K562 (cell line): ENCODE measurements around the gene DNM1. TPM values are rescaled to one million over a fixed set of nuclear protein-coding genes. Genes with fewer than 3 reads are reported as not detected.

ENCODE experiments used
- CBX3 ChIP-seq, 2 experiments: IDR thresholded peaks; 1 replicate in 1 of 2; 2 replicates in 1 of 2; pipeline ENCODE4 v1.6.1; 2012; ENCODE audit warnings: inconsistent platforms in 2 of 2, low read length in 2 of 2, borderline replicate concordance in 1 of 2, control low read depth in 1 of 2
- CCAR2 ChIP-seq: fragments of 200-400 bp; formaldehyde crosslinking; IDR thresholded peaks from 2 replicates; pipeline ENCODE4 v1.6.1; 2017; ENCODE audit warnings: mild to moderate bottlenecking, low read depth, low read length
- CREB3 ChIP-seq: fragments of 450-650 bp; conservative IDR thresholded peaks from 2 replicates; pipeline ENCODE4 v1.6.1; 2016; ENCODE audit warnings: missing genetic modification characterization, low read depth, mild to moderate bottlenecking, missing compliant biosample characterization, moderate library complexity
- CTCFL ChIP-seq: IDR thresholded peaks from 2 replicates; pipeline ENCODE4 v1.6.1; 2011; ENCODE audit warnings: borderline replicate concordance, low read depth, mild to moderate bottlenecking, moderate library complexity, low read length; ENCODE audit not compliant: insufficient read depth, poor library complexity, severe bottlenecking
- GTF2F1 ChIP-seq: IDR thresholded peaks from 2 replicates; pipeline ENCODE4 v1.6.1; 2011; ENCODE audit warnings: low read depth, low read length, improper control_type of control experiment
- HDAC1 ChIP-seq, 2 experiments: fragments of 450-650 bp; IDR thresholded peaks; 2 replicates each; pipeline ENCODE4 v1.6.1; 2016 to 2017; ENCODE audit warnings: inconsistent platforms in 1 of 2, mild to moderate bottlenecking in 1 of 2, moderate library complexity in 1 of 2
- ILF3 ChIP-seq: fragments of 450-650 bp; IDR thresholded peaks from 2 replicates; pipeline ENCODE4 v1.6.1; 2018; ENCODE audit warnings: antibody characterized with exemption, mild to moderate bottlenecking, moderate library complexity, borderline replicate concordance
- MEF2A ChIP-seq: IDR thresholded peaks from 2 replicates; pipeline ENCODE4 v1.6.1; 2011; ENCODE audit warnings: low read depth, mild to moderate bottlenecking, low read length, moderate library complexity; ENCODE audit not compliant: control insufficient read depth
- PBX2 ChIP-seq, 2 experiments: IDR thresholded peaks in 1 of 2; conservative IDR thresholded peaks in 1 of 2; 2 replicates each; pipeline ENCODE4 v1.6.1; 2016; ENCODE audit warnings: low read depth in 2 of 2, mild to moderate bottlenecking in 1 of 2, missing compliant biosample characterization in 1 of 2, missing genetic modification characterization in 1 of 2, moderate library complexity in 1 of 2
- ZNF609 ChIP-seq: sonication (generic); formaldehyde crosslinking; IDR thresholded peaks from 2 replicates; pipeline ENCODE4 v1.8.1; 2023; ENCODE audit warnings: missing genetic modification reagents, mild to moderate bottlenecking, borderline replicate concordance
- polyA plus RNA-seq, 8 experiments: library from polyadenylated mRNA; depleted of rRNA in 4 of 8; stranded (reverse) in 5 of 8; unstranded in 3 of 8; fragments of >200 nt; fragmentation: Nextera tagmentation in 2 of 8; fragmentation: Illumina TruSeq in 1 of 8; extraction: Ambion mirVana in 2 of 8; extraction: Trizol in 1 of 8; gene quantifications; 2 replicates each; pipeline versions ENCODE4 v1.2.1 to v1.2.3, GENCODE V29; 2011 to 2014; ENCODE audit warnings: inconsistent platforms in 1 of 8, missing spikeins in 1 of 8
- total RNA-seq, 7 experiments: library from RNA; depleted of rRNA in 6 of 7; stranded (reverse); fragments of >200 nt in 6 of 7; fragmentation: Illumina TruSeq in 2 of 7; extraction: Trizol in 2 of 7; gene quantifications; 2 replicates each; pipeline versions ENCODE4 v1.2.1 to v1.2.3, GENCODE V29; 2011 to 2021; ENCODE audit warnings: low replicate concordance in 1 of 7

Gene DNM1
- total and polyA plus RNA-seq, 9 of the 15 experiments (the other 6 are each of a cell fraction or from before 2014, with no cell fraction given) = 0.39 to 23.1 (median 9.1) TPM

- TF ChIP-seq ZNF609 (CRISPR knock-in tag) = no peak
- no peak for TF ChIP-seq MEF2A
- TF ChIP-seq CBX3 (IDR thresholded peaks at IDR 0.05; ENCODE audit: borderline replicate concordance in 1 of 2, low read length in 2 of 2) = no peak; a peak in 2 of 3 replicates
- TF ChIP-seq HDAC1 (IDR thresholded peaks at IDR 0.05) = peak in 1 of 2 experiments; percentile 30; a peak in 2 of 4 replicates
- TF ChIP-seq CTCFL = no peak
- no peak for TF ChIP-seq CREB3 (tag)
- TF ChIP-seq ILF3 = no peak
- no peak for TF ChIP-seq CCAR2
- peak; percentile 77; the same call in 1 of the 2 replicates for TF ChIP-seq GTF2F1
- no peak for TF ChIP-seq PBX2 (CRISPR knock-in tag; IDR thresholded peaks at IDR 0.05; ENCODE audit: low read depth)
- no peak for TF ChIP-seq PBX2 (tag; conservative IDR thresholded peaks at IDR 0.05; ENCODE audit: low read depth)
These were observed 43.2 kb upstream of the DNM1 start, which contains the start of gene BBLN (continued) for GRCh38 chr9:128159784-128160602.
